Prostate gland (tissue), 2 donors: ENCODE results near the gene RASL10A. TPM values are rescaled to one million over a fixed set of nuclear protein-coding genes. Genes with fewer than 3 reads are reported as not detected.

ENCODE experiments used
- DNase-seq: peaks from one replicate; pipeline ENCODE4 v3.0.0-alpha.2; 2019; ENCODE audit warnings: low spot score
- H3K27ac ChIP-seq, 2 donors: fragments of 200-600 bp; sonication (generic); 2 replicates each; pipeline ENCODE4 v1.5.1; 2017 to 2019
- H3K27me3 ChIP-seq: fragments of 200-600 bp; sonication (generic); replicated peaks from 2 replicates; pipeline ENCODE4 v1.5.1; 2019; ENCODE audit not compliant: insufficient read depth
- H3K36me3 ChIP-seq, 2 donors: fragments of 200-600 bp; sonication (generic); 1 replicate in 1 of 2; 2 replicates in 1 of 2; pipeline versions ENCODE4 v1.5.1 to v1.8.1; 2017 to 2019
- H3K4me1 ChIP-seq: fragments of 200-600 bp; sonication (generic); replicated peaks from 2 replicates; pipeline ENCODE4 v1.5.1; 2019
- H3K4me3 ChIP-seq, 2 donors: fragments of 200-600 bp; sonication (generic); 2 replicates each; pipeline ENCODE4 v1.5.1; 2017 to 2019
- H3K9me3 ChIP-seq: fragments of 200-600 bp; sonication (generic); 2 replicates; pipeline ENCODE4 v1.5.1; 2017
- POLR2A ChIP-seq: fragments of 450-650 bp; IDR thresholded peaks from one replicate; pipeline ENCODE4 v1.6.1; 2016; ENCODE audit warnings: antibody characterized with exemption, mild to moderate bottlenecking
- POLR2AphosphoS5 ChIP-seq: sonication (generic); formaldehyde crosslinking; IDR thresholded peaks from one replicate; pipeline ENCODE4 v1.6.1; 2017; ENCODE audit warnings: antibody characterized with exemption
- WGBS: methylation state at CpG from one replicate; pipeline ENCODE4 v1.1.5; 2018; 5-methylcytosine and 5-hydroxymethylcytosine counted together
- intact Hi-C: fragments of 100-400 bp; cut with DNase I; formaldehyde crosslinking; loops from one replicate; pipeline ENCODE4 v1.14.2; 2022
- total RNA-seq, 2 donors: library from RNA; depleted of rRNA; stranded (reverse); fragments of >200 nt; gene quantifications; one replicate each; pipeline ENCODE4 v1.1.0, GENCODE V29; 2016
- TF ChIP-seq, protein P1 (sequence below), 4 experiments: fragments of 200-600 bp in 2 of 4; fragments of 450-650 bp in 2 of 4; sonication (generic) in 2 of 4; IDR thresholded peaks; 1 replicate in 3 of 4; 2 replicates in 1 of 4; pipeline ENCODE4 v1.5.1; 2016 to 2019; ENCODE audit warnings: antibody characterized with exemption in 4 of 4, mild to moderate bottlenecking in 2 of 4, moderate library complexity in 2 of 4

Gene RASL10A
- total RNA-seq, 2 donors from 2014 or later = 9.2 to 15.1 TPM

DNA sequence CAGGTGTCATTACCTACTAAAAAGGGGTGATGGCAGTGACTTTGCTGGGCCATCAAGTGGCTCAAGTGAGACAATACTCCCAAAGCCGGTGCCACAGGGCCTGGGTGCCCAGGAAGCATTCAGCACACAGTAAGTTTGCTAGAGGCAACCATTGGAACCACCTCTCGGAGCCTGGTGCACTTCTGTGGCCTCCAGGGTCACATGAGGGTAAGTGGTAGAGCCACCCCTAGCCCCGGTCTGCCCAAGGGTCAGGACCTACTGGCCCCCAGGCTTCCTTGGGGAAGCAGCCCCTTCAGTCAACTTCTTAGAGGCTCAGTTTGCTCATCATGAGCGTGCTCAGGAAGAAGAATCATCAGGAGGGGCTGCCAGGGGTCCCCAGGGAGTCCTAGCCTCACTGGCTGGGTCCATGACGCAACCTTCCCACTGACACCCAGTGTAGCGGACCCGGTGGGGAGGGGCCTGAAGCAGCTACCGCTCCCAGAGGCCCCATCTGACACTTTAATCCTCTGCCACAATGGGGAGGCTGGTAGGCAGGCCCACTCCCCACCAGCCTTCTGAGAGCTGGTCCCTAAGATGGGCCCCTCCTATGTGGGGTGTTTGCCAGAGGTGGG, 17.5 kb upstream of the RASL10A start:
- no peaks in the 10 kb centered on the region for H3K27me3 ChIP-seq
- H3K9me3 ChIP-seq = no peaks in the 10 kb centered on the region
- TF ChIP-seq, protein P1, sequence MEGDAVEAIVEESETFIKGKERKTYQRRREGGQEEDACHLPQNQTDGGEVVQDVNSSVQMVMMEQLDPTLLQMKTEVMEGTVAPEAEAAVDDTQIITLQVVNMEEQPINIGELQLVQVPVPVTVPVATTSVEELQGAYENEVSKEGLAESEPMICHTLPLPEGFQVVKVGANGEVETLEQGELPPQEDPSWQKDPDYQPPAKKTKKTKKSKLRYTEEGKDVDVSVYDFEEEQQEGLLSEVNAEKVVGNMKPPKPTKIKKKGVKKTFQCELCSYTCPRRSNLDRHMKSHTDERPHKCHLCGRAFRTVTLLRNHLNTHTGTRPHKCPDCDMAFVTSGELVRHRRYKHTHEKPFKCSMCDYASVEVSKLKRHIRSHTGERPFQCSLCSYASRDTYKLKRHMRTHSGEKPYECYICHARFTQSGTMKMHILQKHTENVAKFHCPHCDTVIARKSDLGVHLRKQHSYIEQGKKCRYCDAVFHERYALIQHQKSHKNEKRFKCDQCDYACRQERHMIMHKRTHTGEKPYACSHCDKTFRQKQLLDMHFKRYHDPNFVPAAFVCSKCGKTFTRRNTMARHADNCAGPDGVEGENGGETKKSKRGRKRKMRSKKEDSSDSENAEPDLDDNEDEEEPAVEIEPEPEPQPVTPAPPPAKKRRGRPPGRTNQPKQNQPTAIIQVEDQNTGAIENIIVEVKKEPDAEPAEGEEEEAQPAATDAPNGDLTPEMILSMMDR (IDR thresholded peaks at IDR 0.05) = no peak
- TF ChIP-seq POLR2AphosphoS5 (no peak), POLR2A (no peak)
- WGBS = 93% methylated on average over 8 of the region's 8 CpGs
- peaks cover 5 to 14% of the 10 kb centered on the region in 2 donors for H3K36me3 ChIP-seq
- no peak overlapping the region for H3K27ac ChIP-seq
- intact Hi-C loops = no loop called here
- H3K4me1 ChIP-seq = peaks cover 9% of the 10 kb centered on the region
- no peak overlapping the region for H3K4me3 ChIP-seq
- DNase-seq = no peak

GRCh38 chr22:29331658-29332300, 16.3 kb upstream of the RASL10A start:
- no peak overlapping the region for H3K4me3 ChIP-seq
- no peaks in the 10 kb centered on the region for H3K4me1 ChIP-seq
- H3K9me3 ChIP-seq = no peaks in the 10 kb centered on the region
- peak overlapping the region in 1 of 2 donors; percentile 2 for H3K27ac ChIP-seq
- 79% methylated on average over 14 of the region's 14 CpGs for WGBS
- no peak for DNase-seq
- H3K27me3 ChIP-seq = no peaks in the 10 kb centered on the region
- intact Hi-C loops = no loop called here
- TF ChIP-seq, protein P1 (IDR thresholded peaks at IDR 0.05) = no peak
- no peak for TF ChIP-seq POLR2AphosphoS5
- no peak for TF ChIP-seq POLR2A
- H3K36me3 ChIP-seq = peaks cover 5 to 18% of the 10 kb centered on the region in 2 donors

DNA sequence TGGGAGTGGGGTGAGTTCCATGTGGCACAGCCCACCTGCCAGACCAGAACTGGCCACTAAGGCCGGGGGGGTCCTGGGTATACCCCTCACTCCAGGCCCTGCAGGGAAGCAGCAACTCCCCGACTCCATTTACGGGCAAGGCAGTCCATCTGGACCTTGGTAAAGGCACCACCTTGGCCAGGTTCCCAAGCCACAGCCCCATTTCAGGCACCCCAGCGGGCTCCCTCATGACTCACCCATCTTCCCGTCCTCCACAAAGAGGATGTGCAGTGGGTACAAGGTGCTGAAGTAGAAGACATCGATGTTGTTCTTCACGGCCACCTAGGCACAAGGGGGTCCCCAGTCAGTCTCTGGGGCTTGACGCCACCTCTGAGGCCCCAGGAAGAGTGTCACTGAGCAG, 15.7 kb upstream of the RASL10A start:
- Histone ChIP-seq H3K27ac (no peak overlapping the region), H3K4me3 (no peak overlapping the region), H3K27me3 (no peaks in the 10 kb centered on the region), H3K4me1 (no peaks in the 10 kb centered on the region), H3K9me3 (no peaks in the 10 kb centered on the region), H3K36me3 (peaks cover 5 to 18% of the 10 kb centered on the region in 2 donors)
- DNase-seq = no peak
- 89% methylated on average over 8 of the region's 8 CpGs for WGBS
- intact Hi-C loops = no loop called here
- TF ChIP-seq POLR2A (no peak), POLR2AphosphoS5 (no peak)
- TF ChIP-seq, protein P1 (IDR thresholded peaks at IDR 0.05) = no peak

DNA sequence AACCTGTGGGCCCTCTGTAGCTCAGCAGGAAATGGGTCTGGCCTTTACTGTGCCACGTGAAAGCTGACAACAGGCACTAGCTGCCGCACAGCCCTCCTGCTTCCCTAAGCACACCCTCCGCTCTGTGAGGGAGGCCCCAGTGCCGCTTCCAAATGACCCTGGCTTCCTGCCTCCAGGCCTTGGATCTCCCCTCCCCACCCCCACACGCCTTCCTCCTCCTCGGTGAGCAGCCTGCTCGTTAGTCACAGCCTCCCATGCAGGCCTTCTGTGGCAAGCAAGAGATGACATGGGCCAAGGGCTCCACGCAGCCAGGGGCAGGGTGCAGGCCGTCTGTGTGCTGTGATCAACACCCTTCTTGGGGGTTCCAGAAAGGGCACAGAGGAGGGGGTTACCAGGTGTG, 15.3 kb upstream of the RASL10A start:
- H3K27ac ChIP-seq = no peak overlapping the region
- 65% methylated on average over 9 of the region's 9 CpGs for WGBS
- no peak for DNase-seq
- intact Hi-C loops = no loop called here
- TF ChIP-seq POLR2AphosphoS5 (no peak), POLR2A (no peak)
- TF ChIP-seq, protein P1 (IDR thresholded peaks at IDR 0.05) = no peak
- H3K4me1 ChIP-seq = no peaks in the 10 kb centered on the region
- no peaks in the 10 kb centered on the region for H3K9me3 ChIP-seq
- no peak overlapping the region for H3K4me3 ChIP-seq
- H3K27me3 ChIP-seq = no peaks in the 10 kb centered on the region
- H3K36me3 ChIP-seq = peaks cover 5 to 18% of the 10 kb centered on the region in 2 donors

DNA sequence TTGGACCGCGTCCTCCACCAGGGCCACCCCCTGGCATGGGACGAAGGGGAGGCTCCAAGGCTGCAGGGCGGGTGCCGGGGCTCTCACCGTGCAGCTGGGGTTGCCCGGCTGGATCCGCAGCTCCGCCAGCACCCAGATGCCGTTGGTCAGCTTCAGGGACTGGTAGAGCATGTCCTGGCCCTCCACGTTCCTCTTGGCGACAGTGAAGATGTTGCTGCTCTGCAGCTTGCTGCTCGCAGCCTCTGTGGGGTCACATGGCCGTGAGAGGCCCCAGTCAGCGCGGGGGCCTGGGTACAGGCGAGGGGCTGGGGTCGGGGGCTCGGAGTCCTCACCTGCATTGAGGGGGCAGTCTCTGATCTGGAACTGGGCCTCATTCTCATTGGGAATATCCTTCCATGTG, 14.8 kb upstream of the RASL10A start:
- no peaks in the 10 kb centered on the region for H3K9me3 ChIP-seq
- no peak for TF ChIP-seq POLR2A
- TF ChIP-seq, protein P1 (IDR thresholded peaks at IDR 0.05) = no peak
- TF ChIP-seq POLR2AphosphoS5 = no peak
- H3K4me3 ChIP-seq = no peak overlapping the region
- intact Hi-C loops = no loop called here
- H3K36me3 ChIP-seq = peaks cover 5 to 18% of the 10 kb centered on the region in 2 donors
- DNase-seq = no peak
- no peaks in the 10 kb centered on the region for H3K27me3 ChIP-seq
- H3K27ac ChIP-seq = no peak overlapping the region
- no peaks in the 10 kb centered on the region for H3K4me1 ChIP-seq
- WGBS = 85% methylated on average over 19 of the region's 19 CpGs
